ENCODE data around the gene C11orf98. TPM values are rescaled to one million over a fixed set of nuclear protein-coding genes. Genes with fewer than 3 reads are reported as not detected.
"Not testable (repeated sequence)": the region's sequence is repeated elsewhere in the genome, so short reads cannot be mapped to it uniquely, and the experiment has no call there.

Gene C11orf98
- 48.7 TPM for total RNA-seq

DNA sequence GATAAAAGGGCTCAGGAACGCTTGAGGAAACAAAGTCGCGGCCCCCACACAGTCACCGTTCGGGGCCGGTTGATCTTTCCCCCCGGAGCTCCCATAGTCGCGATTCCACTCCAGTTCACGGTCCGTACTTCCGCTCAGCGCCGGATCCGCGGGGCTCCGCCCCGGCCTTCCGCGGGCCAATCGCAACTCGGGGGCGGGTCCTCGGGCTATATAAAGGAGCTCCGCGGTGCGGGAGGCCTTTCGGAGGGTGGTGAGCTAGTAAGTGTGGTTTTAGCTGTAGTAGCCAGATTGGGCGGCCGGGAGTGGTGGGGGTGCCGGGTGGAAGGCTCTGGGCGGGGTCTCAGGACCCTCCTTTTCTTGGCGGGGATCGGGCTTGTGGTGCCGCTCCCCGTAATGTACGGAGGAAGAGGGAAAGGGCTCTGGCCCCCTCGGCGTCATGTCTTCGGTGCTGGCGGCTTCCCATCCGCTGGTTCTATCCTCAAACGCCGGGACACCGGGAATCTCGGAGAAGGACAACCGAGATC lies at the start of gene C11orf98, which contains the start of gene CSKMT:
Gene C11orf98, minus strand, starts transcription at position 136 of the 524 bp plus-strand sequence. Its CDS starts 41 bp downstream, at position 95.
Gene CSKMT, plus strand, starts transcription at position 238 of the 524 bp plus-strand sequence. CDS start 568 bp downstream, outside the sequence.
- ATAC-seq, result peak; percentile 95

DNA sequence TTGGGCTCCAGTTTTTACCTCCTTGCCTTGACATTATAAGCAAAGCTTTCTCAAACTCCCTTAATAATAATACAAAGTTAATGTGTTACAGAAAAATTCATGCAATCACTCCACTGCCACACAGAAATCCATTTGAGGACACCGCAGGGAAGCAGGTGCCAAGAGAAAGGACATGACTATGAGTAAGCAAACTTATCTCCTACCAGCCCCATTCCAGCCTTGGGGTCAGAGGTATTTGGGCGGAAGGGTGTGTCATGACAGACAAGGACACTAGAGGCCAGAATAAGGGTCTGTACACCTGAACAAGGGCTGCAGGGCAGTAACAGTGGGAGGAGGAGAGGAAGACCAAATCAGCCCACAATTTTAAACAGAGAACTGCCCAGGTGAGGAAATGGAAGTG lies 48.3 kb upstream of the C11orf98 start:
- no peak for ATAC-seq

DNA sequence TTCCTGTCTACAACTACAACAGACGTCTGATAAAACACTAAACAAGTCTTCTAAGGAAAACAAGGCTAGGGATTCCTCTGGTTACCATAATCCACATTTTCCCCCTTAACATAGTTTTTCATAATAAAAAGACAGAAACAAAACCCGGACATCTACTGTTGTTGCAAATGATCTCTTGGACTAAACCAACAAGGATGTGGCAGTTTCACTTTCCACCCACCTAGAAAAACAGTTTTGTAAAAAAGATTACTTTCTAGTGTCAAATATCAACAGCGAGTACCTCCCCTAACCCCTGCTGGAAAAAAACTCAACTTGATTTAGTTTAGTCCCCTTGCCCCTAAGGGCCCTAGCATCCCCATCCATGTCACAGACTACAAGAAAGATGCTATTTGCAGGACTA lies 47.9 kb upstream of the C11orf98 start:
- ATAC-seq, result no peak

DNA sequence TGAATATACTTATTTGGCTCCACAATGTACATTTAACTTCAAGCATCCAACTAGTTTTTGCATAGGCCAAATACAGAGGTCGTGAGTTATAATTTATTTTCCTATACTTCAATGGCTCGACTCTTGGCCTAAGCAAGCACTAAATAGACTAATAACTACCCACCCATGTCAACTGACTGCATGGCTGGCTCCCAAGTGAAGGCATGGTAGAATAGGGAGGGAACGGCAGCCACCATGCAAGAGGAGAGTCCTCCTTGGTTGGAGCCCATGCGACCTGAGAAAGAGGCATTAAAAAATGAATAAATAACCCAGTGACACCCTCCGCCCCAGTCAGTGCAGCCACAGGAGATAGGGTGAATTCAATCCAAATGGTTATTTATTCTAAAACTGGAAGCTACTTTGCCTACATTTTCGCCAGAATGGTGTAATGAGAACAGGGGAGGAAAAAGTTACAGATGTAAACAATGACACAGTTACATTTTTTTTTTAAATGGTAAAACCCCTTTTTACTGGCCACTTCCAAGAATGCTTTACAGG lies 47.3 kb upstream of the C11orf98 start:
- ATAC-seq, result no peak

GRCh38 chr11:62710001-62710345 lies 45.0 kb upstream of the C11orf98 start:
- ATAC-seq, result no peak

DNA sequence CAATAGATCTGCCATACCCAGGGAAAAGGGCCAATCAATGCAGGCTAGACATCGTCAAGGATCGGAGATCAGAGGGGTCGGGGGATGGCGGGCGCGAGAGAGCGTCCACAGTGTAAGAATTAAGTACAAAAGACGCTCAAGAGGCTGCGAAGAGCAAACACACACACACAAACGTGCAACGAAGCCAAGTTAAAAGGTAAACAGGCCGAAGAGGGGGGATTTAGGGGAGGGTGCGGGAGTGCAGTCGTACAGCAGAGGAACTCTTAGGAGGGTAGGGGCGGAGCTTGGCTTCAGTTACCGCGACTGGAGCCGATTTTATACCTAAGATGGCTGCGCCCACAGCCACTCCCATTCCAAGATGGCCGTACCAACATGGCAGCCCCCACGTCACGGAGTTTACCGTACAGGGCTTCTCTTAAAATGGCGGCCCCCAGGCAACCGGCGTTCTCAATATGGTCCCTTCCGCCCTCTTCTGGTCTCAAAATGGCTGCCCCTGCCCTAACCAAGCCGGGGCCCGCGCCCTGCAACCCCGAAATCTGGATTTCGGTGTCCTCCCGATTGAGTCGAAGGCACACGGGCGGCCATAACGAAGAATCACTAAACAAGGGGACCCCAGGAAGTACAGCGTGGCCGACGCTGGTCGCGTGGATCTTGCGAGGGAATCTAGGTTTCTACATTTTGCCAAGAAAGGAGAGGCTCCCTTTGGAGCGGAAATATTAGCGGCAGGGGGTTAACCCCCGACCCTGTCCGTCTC lies 44.4 kb upstream of the C11orf98 start:
- peak; percentile 85 for ATAC-seq

DNA sequence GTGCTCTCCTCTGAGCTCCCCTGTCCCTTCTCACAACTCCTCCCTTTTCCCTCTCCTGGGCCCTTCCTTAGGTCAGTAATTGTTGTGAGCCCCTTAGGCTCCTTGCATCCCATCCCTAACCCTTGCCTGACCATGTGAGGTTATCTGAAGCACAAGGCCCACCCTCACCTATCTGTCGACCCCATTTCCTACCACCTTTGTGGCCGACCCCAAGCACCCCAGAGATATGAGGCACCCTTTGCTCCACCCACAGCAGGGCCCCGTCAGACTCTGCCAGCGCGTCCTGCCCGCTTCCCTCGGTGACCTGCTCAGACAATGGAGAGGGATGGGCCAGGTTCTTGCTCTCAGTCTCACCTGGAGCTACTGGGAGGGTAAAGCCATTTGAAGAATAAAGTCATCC lies 43.8 kb upstream of the C11orf98 start:
- ATAC-seq, result peak; percentile 47

DNA sequence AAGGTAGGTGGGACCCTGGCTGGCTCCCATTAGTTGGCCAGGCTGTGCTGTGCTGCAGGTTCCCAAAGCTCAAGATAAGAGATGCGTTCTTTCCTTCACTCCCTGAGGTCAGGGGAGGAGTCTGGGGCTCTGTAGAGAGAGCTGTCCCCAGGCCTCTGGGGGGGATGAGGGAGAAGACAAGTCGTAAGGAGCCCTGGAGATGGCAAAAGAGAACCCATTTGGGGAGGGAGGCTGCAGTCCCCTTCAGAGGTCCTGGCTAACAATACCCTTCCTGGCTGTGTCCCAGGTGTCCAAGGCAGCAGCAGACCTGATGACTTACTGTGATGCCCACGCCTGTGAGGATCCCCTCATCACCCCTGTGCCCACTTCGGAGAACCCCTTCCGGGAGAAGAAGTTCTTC lies 43.4 kb upstream of the C11orf98 start:
- ATAC-seq, result no peak

DNA sequence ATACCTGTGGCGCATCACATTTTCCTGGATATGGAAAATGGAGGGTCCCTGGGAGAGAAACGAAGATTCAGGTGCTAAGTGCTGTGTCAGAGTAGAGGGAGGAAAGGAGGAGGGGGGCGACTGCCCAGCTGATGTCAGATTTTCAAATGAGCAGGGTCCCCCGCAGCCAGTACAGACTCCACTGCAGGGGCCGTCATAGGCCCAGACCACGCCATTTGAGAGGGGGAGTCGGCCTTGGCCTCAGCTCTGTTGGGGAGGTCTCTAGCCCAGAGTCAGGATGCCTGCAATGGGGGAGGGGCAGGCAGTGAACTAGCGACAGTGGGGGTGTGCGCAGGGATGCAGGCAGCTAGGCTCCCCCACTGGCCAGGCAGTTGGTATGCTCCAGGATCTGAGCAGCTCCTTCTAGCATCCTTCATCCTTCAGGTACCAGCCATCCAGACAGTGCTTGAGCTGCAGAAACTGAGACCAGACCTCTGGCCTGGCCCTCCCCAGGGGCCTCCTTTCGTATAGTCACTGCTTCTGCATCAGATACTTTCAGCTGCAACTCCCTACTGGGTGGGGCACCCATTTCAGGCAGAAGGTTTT lies 42.4 kb upstream of the C11orf98 start, which contains the start of the genes BSCL2 and GNG3:
Gene BSCL2, minus strand, starts transcription at position 148 of the 585 bp plus-strand sequence. CDS start 229 bp downstream, outside the sequence.
Gene GNG3, plus strand, starts transcription at position 400 of the 585 bp plus-strand sequence. CDS start 620 bp downstream, outside the sequence.
- ATAC-seq, result no peak

- ATAC-seq, result no peak
Measured at GRCh38 chr11:62706850-62707247, 41.8 kb upstream of the C11orf98 start.

- ATAC-seq, result peak; percentile 84
Measured at GRCh38 chr11:62705880-62706849, 41.2 kb upstream of the C11orf98 start.

- no peak for ATAC-seq
Measured at GRCh38 chr11:62705413-62705812, 40.4 kb upstream of the C11orf98 start.

GRCh38 chr11:62703921-62704320 lies 38.9 kb upstream of the C11orf98 start:
- ATAC-seq, result not testable (repeated sequence)

GRCh38 chr11:62702246-62702645 lies 37.2 kb upstream of the C11orf98 start:
- peak; percentile 38 for ATAC-seq

DNA sequence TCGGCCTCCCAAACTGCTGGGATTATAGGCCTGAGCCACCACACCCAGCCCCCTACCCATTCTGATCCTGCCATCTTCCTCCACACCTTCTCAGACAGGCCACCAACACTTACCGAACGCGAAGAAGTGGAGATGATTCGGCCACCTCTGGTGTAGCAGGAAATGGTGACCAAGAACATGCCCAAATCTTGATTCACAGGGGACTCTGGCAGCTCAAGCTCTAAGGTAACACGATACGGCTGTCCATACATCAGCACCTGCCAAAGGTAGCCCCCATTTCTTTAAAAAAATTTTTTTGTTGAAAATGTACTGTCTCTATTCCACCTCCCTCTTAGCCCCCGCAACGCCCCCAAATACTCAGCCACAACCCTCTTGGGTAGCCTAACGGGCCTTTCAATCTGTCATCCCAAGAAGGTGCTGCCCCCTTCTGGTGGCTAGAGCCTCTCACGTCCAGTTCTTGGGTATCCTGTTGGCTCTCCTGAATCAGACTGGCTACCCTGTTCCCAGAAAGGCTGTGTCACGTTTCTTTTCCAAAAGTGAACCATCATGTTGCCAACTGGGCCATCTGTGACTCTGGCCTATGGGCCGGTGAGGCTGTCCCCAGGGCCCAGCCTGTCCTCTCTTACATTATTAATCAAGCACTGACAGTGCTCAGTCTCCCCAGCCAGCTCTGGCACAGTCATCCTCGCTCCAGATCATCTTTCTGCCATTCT lies 29.6 kb upstream of the C11orf98 start:
- peak; percentile 69 for ATAC-seq

DNA sequence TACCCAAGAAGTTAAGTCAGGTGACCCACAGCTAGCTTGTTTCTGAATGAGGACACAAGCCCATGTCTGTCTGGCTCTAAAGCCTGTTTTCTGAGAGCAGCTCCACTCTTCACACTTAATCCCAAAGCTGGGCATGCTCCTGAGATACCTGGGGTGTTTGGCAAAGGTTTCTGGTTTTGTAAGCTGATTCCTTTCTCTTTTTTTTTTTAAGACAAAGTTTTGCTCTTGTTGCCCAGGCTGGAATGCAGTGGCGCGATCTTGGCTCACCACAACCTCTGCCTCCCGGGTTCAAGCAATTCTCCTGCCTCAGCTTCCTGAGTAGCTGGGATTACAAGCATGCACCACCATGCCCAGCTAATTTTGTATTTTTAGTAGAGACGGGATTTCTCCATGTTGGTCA lies 28.6 kb upstream of the C11orf98 start:
- ATAC-seq, result not testable (repeated sequence)

GRCh38 chr11:62689421-62690183 lies 24.6 kb upstream of the C11orf98 start, which contains the start of gene LRRN4CL:
Gene LRRN4CL (minus strand): TSS chr11:62689530. CDS start chr11:62688508, 1,022 bp downstream.
- peak; percentile 68 for ATAC-seq

DNA sequence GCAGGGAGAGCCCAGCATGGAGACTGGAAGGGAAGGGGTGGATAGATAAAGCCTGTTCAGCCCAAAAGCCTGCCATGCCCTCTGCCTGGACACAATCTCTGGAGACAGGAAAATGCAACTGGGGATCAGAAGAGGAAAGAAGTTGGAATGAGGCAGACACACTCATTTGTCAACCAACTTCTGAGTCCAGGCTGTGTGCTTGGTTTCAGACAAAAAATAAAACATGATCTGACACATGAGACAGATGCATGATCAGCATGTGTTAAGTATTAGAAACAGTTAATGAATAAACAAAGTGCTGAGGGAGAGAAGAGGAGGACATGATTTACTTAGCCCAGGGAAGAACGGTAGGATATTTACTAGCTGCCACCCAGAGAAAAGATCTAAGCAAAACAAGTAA lies 23.5 kb upstream of the C11orf98 start:
- ATAC-seq, result no peak

DNA sequence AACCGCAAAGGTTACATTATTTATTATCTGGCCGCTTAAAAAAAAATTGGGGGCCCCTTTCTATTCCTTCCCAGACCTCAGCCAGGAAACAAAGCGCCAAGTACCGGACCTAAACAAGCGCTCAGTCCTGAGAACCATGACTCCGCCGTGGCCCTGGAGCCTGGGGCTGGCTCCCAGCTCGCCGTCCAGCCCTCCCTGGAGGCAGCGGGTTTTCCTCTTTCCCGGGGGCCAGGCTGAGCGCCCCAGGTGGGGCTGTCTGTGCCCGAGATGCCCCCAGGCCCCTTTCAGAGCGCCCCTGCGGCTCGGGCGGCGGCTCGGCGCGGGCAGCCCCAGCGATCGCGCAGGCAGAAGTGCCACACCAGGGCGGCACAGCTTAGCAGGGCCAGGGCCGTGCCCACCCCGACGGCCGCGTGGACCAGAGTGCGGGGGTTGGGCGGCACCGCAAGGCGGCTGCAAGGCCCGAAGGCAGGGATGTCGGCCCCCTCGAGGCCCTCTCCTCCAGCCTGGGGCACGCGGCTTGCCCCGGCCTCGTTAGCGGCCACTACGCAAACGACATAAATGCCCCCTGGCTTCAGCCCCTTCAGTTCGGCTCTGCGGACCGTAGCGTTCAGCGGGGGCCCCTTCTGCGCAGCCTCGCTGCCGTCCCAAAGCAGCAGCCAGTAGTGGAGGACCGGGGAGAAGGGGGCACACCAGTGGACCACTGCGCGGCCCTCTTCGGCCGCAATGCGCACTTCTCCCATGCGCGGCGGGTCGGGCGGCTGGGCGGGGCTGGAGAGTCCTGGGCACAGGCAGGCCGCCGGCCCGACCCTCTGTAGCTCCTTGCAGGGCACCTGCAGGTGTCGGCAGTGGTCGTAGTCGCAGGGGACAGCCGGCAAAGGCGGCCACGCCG lies 22.7 kb upstream of the C11orf98 start:
- peak; percentile 6 for ATAC-seq
